GM18870 (cell line): ENCODE measurements around the gene NPL.
A peak's percentile ranks its signal among the peaks of the same experiment; 100 is the strongest.

Source experiments
- ATAC-seq: cut with Tn5 transposase; IDR thresholded peaks from one replicate; pipeline ENCODE4 v1.9.1; 2021; ENCODE audit warnings: moderate library complexity; ENCODE audit not compliant: unreplicated experiment

The NPL gene, protein sequence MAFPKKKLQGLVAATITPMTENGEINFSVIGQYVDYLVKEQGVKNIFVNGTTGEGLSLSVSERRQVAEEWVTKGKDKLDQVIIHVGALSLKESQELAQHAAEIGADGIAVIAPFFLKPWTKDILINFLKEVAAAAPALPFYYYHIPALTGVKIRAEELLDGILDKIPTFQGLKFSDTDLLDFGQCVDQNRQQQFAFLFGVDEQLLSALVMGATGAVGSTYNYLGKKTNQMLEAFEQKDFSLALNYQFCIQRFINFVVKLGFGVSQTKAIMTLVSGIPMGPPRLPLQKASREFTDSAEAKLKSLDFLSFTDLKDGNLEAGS

DNA sequence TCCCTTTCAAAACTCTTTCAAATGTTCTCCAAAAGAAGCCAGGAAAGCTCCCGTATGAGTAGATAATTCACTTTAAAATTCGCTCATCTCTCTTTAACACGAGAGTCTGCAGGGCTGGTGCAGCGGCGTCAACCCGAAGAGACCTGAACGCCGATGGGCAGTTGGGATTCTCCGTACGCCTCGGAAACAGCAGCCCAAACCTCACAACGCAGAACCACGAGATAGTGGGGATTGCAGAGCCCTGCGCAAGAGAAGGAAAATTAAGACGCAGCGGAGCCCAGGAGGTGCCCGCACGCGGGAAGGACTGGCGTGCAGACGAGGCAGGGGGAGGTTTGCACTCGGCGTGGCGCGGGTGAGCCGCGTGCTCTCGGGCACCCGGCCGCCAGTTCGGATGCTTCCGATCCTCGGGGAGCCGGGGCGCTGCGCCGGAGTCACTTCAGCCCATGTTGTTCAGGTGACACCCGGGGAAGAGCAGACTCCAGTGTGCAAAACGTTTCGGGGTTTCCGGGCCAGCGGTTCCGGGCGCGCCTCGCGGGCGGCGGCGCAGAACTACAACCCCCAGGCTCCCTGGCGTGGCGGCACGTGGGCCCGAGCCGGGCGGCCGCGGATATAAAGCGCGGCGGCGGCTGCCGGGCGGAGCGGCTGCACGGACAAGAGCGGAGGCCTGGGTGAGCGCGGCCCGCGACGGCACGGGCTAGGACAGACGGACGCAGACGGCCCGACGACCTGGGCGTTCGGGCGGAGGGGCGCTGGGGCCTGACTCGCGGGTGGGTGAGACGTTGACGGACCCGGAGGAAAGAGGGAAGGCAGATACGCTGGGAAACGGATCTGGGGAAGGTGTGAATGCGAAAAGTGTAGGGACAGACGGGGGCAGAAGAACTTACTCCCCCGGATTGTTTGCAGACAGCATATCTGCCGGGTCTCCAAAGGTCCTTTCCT, at the start of gene NPL:
TSS of gene NPL (plus strand) at position 636 of the 939 bp plus-strand sequence. CDS start 4,599 bp downstream, outside the sequence.
- ATAC-seq, result peak; percentile 70

DNA sequence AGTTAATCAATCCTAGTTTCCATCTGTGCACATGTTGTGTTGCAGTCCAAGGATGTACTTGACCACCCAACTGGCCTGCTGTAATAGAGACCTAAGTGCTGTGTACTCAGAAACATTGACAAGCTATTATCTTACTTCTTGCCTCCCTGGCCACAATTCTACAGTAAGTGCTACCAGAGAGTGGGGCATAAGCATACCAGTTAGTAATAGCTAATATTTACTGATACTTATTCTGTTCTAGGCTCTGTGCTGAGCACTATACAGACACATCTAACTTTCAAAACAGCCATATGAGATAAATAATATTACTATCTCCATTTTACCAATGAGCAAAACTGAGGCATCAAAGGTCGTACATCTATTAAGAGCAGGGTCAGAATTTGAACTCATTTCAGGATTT, 49.5 kb upstream of the NPL start:
- ATAC-seq, result no peak

DNA sequence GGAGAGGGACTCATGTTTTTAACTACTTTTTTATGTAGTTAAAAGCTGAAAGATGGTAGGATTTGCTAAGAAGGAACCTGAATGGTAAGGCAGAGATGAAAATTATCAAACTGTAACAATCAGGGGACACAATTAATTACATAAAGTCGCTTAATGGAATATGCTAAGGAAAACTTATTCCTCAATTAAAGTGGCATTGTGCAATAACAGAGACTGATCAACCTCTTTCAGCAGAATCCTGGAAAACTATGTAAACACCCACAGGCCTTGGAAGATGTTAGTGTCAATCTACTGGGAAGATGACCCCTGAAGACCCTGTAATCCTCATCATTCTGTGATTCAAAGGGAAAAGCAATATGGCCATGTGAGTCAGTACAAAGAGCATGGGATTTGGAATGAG, 46.8 kb upstream of the NPL start:
- ATAC-seq, result no peak

DNA sequence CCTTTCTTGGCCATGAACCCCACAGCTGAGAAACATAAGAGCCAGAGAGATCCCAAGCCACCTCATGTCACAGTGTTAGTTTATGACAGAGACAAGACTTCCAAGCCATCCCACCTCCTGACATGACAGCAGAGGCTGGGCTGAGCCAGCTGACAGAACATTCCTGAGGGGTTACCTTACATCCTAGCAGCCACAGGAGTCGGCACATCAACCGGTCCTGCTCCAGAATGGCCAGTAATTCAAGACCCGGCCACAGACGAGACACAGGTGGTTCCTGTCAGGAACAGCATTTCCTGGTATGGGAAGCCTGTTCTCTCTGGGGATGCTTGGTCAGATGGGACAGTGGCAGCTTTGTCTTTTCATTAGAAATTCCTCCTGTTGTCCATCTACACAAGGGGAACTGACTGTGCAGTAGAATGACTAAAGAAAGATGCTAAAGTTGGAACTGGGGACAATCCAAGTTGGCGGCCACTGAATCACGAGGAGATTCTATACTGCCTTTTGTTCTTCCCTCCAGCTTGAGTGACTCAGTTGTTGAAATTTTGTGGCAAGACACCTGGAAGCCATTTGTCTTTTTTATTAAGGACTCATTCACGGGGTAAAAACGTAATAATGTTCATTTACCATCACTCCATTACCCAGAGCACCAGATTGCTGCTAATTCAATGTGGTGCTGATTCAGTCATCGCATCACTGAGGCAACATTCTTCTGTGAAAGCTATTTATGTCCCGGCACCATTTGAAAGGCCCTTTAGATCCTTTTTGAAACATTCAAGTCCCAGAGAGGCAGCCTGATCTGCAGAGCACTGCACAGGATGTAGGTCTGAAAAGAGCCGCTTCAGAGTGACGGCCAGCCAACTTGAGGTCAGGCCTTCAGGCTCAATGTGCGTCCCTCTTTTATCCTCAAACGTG, 37.2 kb upstream of the NPL start:
- ATAC-seq, result no peak

DNA sequence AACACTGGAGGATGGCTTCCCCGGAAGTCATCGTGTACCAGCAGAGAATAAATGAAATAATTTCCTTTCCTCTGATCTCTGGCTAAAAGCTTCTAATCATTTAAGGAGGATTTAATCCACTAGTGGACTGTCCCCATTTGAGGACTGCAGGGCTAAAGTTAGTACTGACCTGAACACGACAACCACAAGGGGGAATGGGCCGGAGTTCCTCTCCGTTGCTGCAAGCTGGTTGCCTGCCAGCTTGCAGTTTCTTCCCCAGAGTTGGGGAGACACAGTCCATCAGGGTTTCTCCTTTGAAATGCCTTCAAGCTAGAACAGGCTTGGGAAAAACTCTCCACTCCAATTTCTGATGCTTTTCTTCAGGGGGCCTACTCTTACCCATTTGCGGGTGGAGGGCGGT, 35.5 kb upstream of the NPL start:
- ATAC-seq, result no peak

DNA sequence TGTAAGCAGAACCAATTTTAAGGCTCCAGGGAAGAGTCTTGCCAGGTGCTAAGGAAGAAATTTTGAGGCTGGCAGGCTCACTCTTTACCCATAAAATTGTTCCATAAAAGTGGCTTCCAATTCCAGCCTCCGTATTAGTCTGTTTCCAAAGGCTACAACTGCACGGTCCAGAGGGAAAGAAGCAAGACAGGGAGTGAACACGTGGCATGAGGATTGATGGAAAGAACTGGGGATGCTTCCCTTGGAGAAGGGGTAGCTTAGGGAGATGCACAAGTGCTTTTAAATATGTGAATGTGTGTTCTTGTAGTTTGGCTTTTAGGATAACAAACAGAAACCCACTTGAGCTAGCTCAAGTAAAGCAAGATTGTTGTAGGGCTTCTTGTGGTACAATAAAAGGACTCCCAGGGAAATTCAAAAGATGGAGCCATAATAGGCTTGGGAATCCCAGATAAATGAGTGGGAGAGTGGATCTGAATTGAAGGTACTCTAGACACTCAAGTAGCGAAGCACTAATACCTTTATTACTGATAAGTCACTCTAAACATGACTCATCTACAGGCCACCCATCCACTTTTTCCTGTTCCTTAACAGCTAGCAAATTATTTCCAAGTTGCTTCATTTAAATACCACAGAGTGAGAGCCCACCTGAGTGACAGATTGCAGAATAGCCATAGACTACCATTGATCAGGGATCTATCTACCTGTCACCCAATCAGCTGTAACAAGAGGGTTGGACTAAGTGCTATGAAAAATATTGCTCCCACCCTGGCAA, 34.8 kb upstream of the NPL start:
- no peak for ATAC-seq

DNA sequence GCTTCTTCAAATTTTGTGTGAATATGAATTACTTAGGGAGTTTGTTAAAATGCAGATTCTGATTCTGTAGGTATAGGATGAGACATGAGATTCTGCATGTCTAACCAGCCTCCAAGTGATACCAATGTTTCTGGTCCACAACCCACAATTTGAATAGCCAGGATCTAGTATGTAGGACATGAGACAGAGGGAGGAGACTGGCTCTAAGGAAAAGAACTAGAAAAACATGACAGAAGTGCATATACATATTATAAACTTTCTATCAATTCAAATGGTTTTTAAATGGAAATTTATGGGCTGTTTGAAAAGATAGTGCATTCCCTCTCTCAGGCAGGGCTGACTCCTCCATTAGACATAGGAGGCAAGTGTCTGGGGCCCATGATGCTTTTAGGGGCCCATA, 33.9 kb upstream of the NPL start:
- no peak for ATAC-seq

DNA sequence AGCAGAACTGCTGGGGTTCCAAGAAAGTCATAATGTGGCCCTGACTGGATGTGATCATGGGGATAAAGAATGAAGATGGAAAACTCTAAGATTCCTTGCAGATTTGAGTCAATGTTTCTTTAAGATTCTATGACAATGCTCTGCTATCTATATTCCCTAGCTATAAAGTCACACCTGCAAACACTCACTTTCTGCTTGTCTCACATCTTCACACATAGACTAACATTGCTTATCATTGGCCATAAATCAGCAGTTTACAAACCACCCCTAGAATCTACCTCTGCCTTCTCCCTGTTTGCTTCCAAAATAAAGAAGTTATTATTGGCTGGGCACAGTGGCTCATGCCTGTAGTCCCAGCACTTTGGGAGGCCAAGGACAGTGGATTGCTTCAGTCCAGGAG, 33.1 kb upstream of the NPL start:
- ATAC-seq, result no peak

DNA sequence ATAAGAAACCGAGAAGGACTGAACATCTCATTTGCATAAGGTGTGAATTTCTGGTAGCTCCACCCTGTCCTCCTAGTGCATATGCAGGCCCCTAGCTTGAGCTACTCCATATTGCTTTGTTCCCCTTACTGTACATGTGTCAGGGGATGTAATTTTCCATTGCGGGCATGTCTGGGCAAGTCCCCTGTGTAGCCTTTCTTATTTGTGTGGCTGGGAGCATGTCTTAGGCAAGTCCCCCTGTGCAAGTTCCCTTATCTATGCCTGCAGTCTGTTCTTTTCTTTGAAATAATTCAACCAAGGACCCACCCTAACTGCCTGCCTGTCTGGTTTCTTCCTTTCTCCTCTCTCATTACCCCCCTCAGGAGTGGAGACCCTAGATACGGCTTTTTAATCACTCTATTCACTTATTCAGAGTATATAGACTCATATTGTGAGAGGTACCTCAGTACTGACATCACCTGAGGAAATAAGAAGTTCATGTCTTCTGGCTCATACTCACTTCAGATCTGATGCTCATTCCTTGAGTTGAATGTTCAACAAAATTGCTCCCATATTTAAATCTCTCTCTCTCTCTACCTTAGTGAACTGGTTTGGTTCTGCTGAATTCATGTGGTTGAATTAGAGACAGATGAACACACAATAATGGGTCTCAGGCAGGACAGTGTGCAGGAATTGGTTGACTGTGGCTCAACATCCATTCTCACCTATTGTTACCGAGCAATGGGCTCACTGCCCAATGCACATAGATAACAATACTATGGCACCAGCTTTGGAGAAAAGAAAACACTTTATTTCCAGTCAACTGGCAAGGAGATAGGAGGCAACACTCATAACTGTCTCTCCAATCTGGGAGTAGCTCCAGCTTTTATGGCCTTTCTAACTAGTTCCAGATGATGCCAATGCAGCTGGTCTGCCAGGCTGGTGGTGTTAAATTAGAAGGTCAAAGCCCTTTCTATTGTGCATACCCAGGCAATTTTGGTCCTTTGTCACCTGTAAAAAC, 27.9 kb upstream of the NPL start:
- ATAC-seq, result no peak

DNA sequence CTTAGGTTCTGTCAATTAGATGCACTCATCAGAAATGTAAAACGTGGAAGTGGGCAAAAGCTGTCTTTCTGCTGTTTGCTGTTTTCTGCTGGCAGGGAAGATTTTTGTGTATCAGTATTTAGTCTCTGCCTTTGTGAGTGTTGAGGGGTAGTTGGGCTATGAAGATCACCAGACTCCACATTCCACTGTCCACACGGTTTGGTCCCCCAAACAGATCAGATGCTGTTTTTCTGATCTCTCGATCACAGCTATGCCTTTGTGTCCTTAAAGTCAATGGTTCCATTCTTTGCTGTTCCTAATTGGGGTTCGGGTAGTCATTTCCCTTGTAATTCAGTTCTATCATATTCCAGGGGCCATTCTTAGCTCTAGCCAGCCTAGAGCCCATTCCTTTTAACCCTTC, 27.0 kb upstream of the NPL start:
- no peak for ATAC-seq

DNA sequence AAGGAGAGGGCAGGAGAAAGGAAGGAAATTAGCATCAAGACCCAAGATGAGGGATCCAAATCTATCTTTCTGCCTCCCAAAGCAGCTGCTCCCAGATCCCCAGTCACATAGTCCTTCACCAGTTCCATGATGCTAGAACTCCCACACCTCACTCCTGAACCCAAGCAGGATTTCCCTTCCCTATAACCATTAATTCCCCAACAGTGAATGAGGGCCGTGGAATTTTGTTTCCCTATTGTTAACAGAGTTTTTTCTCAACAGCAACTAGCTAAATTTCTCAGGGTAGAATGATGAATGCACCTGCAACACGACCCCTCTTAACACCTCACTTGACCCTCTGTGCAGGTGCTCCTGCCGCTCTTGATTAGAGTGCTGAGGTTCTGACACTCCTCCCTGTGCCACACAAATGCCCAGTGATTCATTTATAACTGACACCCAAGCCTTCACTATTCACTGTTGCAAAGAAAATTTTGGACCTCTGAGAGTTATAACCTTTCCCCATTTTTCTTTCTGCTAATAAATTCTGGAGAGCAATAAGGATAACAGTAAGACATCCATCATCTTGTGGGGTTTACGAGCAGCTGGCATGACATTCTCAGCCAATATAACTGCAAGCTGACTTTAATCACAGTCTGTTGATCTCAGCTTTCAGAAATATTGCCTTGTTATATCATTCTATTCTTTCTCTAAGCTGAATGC, 25.4 kb upstream of the NPL start:
- no peak for ATAC-seq

DNA sequence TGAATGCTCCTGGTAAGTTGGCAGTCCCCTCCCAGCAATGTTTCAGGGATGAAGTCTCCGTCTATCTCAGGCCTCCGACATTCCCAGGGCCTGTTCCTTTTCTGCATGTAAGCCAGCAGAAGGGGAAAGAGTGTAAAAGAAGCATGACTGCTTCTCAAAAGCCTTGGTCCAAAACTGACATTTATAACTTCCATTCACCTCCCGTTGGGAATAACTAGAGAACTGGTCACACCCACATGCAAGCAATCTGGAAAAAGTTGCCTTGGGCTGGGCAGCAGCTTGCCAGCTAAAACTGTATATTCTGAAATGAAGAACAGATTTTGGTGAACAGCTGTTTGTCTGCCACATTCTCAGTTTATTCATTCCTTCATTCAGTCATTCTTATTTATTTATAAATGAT, 24.2 kb upstream of the NPL start:
- ATAC-seq, result no peak

DNA sequence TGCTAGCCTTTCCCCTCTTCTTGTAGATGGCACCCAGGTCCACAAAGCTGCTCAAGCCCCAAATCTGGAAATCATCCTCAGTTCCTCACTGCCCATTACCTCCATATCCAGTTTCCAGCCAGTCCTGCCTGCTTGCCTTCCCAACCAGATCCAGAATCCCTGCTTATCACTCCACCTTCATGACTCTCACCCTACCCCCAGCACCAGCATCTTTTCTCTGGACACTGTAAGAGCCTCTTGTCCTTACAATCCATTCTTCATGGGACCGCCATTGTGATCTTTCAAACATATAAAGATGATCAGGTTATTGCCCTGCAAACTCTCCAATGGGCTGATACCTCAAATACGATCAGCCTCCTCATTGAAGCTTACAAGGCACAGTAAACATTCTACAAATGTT, 23.5 kb upstream of the NPL start:
- no peak for ATAC-seq

DNA sequence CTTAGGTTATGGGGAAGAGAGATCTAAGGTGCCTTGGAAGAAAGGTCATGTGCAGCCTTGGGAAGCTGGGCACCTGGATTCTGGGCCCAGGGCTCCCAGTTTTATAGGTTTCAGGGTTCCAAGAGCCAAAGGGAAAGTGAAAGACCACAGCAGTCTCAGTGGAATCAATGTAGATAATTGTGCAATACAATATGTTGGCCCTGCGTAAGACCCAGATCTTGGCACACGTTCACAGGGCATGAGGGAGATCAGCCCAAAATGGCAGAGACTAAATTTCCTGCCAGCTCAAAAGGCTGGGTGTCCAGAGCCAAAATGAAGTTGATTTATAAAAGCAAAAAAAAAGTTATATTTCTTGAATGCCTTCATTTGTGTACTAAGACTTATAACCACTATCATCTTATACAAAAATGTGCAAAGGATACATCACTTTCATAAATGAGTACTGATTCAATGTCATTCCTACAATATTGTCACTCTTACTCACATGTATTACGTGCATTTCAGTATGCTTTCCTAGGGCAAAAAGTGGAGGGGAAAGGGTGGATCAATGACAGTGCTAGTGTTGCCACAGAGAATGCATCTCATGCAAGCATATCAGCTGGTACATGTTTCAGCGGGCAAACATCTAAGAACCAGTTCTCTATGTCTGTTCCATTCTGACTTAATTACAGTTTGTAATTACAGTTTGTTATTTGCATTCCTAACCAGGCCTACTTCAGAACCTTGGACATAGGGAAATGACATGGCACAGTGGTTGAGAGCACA, 22.5 kb upstream of the NPL start:
- no peak for ATAC-seq

DNA sequence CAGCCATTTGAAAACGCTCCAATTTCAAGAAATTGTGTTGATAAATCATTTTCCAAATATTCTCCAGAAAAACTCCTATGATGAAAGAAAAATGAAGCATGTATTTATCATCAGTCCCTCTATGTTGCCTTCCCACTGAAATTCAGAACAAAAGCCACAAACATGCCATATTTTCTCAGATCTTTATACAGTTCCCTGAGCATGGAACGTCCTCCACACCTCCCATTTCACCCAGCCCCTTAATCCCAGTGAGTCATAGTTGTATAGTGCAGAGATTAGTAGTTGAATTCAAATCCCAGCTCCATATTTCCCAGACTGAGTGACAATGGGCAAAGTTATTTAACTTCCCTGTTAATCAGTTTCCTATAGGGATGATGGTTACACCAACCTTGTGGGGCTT, 20.6 kb upstream of the NPL start:
- no peak for ATAC-seq

DNA sequence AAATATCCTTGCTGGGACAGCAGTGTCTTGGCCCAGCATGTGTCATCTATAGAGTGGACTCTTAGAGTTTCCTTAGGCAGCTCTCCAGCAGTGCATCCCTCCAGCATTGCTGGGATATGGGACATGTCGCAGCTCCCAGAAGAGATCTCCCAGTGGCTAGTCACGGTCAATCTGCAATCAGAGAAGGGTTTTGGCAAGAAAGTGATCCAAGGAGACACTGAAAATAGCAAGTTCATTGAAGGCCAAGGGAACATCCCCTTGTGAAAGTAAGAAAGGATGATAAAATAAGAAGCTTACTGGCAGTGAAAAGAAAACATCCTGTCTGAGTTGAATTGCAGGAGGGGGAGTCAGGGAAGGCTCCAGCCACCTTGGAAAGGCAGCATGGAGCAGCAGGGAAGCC, 19.3 kb upstream of the NPL start:
- no peak for ATAC-seq

DNA sequence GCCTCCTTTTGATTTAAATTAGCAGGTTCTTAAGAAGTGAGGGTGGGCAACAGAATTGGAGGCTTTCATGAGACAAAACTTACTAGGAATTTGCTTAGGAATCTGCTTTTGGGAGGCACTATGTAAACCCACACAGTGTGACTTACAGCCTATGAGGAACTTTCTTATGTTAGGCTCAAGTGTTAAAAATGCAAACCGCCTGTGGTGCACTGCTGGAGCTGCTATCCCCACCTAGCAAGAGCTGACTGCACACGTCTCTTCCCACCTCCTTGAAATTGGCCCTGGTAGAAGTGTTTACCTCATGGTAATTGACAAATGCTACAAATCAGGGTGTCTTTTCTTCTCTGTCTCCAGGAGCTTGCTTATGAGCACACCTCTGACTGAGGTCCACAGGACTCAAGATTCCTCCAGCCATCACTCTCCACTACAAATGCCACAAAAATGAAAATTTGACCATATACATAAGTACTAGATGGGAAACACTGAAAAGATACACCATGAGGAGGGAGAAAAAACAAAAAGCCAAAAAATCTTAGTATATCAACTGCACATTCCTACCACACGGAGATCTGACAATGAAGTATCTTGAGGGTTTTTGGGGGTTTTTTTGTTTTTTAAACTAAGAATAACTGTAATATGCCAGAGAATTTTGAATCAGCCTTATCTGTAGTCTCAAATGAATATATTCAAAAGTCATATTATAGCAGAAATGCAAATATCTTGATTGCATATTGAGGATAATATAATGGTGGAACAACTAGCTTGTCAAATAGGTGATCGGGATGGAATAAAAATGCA, 18.2 kb upstream of the NPL start:
- ATAC-seq, result no peak
